GM18873 (cell line): ENCODE measurements around the gene INTS11.
"Not testable (repeated sequence)": the region's sequence is repeated elsewhere in the genome, so short reads cannot be mapped to it uniquely, and the experiment has no call there.

ENCODE experiments used
- ATAC-seq: cut with Tn5 transposase; IDR thresholded peaks from one replicate; pipeline ENCODE4 v1.9.1; 2021; ENCODE audit warnings: mild to moderate bottlenecking, moderate library complexity, moderate number of reproducible peaks; ENCODE audit not compliant: unreplicated experiment, low FRiP score

INTS11 gene

GRCh38 chr1:1331068-1331965 is 6.9 kb upstream of the INTS11 start, which contains the start of gene TAS1R3:
Gene TAS1R3 (plus strand): TSS chr1:1331280. CDS start chr1:1331346, 66 bp downstream.
- no peak for ATAC-seq

GRCh38 chr1:1330366-1331067 is 6.1 kb upstream of the INTS11 start:
- ATAC-seq = no peak

DNA sequence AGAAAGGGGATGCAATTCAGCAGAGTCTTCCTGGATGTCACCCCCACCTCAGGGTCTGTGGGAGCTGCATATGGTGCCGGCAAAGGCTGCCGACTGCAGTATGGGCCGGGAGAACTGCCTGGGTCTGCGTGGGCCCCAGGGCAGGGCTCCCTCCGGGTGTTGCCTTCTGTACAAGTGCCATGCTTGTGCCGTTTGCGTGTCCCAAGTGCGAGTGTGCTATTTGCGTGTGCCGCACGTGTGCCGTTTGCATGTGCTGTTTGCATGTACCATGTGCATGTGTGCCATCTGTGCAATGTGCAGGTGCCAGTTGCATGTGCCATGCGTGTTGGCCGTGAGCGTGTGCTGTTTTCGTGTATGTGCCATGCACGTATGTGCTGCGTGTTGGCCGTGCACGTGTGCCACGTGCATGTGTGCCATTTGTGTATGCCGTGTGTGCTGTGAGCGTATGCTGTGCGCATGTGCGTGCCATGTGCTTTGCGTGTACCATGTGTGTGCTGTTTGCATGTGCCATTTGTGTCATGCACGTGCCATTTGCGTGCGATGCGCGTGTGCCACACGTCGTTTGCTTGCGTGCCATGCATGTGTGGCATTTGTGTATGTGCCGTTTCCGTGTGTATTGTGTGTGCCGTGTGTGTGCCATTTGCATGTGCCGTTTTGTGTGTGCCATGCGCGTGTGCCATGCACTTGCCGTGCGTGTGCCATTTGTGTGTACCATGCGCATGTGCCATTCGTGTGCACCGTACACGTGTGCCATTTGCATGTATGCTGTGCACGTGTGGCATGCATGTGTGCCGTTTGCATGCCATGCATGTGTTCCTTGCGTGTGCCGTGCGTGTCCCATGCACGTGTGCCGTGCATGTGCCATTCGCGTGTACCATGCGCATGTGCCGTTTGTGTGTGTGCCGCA is 5.1 kb upstream of the INTS11 start:
- ATAC-seq = no peak

- no peak for ATAC-seq
These were observed 3.8 kb upstream of the INTS11 start for GRCh38 chr1:1328254-1328653.

DNA sequence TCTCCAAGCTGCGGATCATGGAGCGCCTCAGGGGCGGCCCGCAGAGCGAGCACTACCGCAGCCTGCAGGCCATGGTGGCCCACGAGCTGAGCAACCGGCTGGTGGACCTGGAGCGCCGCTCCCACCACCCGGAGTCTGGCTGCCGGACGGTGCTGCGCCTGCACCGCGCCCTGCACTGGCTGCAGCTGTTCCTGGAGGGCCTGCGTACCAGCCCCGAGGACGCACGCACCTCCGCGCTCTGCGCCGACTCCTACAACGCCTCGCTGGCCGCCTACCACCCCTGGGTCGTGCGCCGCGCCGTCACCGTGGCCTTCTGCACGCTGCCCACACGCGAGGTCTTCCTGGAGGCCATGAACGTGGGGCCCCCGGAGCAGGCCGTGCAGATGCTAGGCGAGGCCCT is 2.8 kb upstream of the INTS11 start:
- no peak for ATAC-seq

DNA sequence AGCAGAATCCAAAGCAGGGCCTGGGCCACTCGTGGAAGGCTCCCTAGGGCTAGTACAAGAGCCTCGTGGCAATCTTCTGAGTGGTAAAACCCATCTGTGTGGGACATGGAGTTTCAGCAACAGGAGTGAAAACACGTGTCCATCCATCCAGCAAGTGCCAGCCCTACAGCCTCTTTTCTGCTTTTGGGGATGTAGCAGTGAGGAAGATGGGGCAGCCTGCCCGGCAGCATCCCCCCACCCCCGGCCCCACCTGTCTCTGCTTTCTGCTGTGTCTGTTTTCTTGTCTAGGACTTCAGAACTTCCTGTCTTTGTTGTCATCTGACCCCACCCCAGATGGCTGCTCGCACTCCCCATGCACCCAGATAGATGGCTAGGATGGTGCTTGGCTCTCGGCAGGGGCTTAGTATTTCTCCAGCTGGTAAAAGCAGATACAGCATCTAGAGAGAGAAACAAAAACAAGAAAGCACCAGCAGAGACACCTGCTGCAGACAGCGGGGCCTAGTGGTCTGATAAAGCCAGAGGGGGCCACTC is 1.7 kb upstream of the INTS11 start:
- no peak for ATAC-seq

GRCh38 chr1:1325288-1326074 is 1.0 kb upstream of the INTS11 start:
- ATAC-seq = no peak

DNA sequence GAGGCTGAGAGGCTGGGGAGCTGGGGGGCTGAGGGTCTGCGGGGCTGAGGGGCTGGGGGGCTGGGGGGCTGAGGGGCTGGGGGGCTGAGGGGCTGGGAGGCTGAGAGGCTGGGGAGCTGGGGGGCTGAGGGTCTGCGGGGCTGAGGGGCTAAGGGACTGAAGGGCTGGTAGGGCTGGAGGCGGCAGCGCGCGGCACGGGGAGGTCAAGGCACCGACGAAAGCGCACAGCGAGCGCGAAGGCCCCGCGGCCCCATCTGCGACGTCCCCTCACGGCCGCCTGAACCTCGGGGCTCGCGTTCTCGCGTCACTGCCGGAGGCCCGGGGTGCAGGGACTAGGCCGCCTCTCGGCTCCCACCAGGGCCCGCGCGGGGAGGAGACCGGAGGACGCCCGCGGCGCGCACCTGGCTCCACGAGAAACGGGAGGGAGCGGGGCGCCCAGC is 356 bp downstream of the INTS11 start:
- peak; percentile 21 for ATAC-seq

DNA sequence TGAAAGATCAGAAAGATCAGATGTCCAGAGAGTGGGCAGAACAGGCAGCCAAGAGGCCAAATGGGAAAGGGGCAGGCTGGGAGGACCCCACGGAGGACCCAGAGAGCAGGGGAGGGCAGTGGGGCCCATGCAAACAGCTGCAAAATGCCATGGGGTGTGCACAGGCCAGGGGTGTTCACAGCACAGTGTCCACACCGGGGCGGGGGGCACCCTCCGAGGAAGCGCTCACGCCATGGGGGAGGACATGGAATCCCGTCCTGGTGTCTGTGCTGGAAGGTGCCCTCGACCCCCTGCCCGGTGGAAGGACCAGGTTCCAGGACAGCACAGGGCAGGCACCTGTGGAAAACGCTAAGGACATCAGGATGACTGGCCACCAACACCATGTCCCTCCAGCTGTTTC is 1.5 kb downstream of the INTS11 start:
- no peak for ATAC-seq

- ATAC-seq = no peak
These were observed 2.0 kb downstream of the INTS11 start for GRCh38 chr1:1322418-1322817.

GRCh38 chr1:1321477-1321876 is 3.0 kb downstream of the INTS11 start:
- no peak for ATAC-seq

DNA sequence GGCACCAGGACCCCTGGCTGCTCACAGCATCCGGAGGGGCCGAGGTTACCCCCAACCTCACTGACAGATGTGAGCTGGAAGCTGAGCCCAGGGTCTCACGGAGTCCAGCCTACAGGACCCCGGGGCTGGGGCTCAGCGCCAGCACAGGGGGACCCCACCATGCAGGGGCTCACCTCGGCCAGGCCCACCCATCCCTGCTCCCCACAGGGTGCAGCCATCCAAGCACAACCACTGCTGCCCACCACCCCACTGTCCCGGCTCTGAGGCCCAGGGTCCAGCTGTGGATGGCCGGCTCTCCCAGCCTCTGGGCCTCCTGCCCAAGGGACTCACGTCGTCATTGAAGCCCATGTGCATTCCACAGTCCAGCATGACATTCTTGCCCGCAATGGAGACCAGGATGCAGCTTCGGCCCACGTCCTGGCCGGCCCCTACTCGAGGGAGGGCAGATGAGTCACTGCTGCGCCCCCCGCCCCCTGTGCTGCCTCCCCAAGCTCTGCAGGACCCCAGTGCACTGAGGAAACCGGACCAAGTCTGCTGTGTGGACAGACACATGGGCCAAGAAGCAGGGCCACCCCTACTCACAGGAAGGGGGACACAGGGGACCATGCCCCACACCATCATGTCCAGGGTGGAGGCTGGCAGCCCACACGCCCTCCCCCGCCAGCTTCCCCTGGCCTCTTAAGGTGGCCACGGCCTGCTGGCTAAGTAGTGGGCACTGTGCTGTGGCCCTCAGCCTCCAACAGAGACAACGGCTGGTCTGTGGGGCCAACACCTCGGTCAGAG is 3.6 kb downstream of the INTS11 start:
- no peak for ATAC-seq

DNA sequence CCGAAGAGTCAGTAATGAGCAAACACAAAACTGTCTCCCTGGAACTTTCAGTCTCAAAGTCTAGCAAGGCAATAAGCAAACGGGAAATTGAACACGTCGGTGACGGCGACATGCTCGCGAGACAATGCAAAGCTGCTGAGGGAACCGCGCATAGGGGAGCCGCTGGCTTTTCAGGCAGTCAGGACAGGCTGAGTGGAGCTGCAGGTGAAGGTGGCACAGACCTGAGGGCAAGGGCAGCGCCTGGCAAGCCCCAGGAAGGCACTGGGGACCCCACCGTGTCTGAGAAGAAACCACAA is 4.9 kb downstream of the INTS11 start:
- no peak for ATAC-seq

DNA sequence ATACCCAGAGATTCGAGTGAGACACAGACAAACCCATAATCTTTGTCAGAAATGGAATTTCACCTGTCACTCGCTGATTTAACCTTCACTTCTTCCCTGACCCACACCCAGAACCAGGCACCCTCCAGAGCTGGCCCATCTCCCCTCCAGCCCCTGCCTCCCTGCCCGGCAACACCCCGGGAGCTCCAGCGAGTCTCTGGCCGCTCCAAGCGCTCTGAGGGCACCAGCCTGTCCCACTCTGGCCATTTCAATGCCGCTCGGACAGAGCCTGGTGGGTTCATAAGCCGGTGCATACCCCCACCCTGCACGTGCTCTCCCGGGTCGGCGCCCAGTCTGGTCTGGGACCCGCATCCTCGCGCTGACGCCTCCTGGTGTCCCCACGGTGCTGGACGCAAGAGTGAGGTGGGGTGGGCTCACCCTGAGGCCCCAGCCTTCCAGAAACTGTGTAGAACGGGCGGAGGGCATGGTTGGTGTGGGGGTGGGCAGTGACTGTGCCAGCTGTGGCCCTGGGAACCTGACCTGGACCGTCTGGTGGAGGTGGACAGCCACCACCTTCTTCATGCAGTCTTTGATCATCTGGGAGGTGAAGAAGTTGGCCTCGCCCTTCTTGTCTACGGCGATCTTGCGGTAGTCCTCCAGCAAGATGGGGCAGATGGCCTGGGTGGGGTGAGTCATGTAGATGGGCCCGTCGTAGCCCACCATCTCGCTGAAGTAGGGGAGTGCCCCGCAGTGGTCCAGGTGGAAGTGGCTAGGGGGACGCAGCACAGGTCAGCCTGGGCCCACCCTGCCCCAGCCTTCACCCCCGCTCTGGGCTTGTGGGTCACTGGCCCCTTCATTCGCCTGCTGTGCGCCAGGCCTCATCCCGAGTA is 5.4 kb downstream of the INTS11 start:
- no peak for ATAC-seq

GRCh38 chr1:1318131-1318652 is 6.3 kb downstream of the INTS11 start:
- no peak for ATAC-seq

DNA sequence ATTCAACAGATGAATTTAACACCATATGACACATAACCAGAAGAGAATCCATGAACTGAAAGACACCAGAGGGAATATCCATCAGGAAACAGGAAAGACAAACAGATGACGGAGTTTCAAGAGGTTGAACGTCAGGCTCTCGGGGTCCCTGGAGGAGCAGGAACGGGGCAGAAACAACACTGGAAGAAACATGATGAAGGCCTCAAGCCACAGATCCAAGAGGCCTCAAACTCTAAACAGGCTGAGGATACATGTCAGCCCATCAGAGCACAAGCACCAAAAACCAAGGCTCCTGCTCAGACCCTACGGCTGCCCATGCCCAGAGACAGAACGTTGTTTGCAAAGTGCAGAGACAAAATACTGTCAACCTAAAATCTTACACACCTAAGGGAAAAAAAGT is 7.0 kb downstream of the INTS11 start:
- no peak for ATAC-seq

DNA sequence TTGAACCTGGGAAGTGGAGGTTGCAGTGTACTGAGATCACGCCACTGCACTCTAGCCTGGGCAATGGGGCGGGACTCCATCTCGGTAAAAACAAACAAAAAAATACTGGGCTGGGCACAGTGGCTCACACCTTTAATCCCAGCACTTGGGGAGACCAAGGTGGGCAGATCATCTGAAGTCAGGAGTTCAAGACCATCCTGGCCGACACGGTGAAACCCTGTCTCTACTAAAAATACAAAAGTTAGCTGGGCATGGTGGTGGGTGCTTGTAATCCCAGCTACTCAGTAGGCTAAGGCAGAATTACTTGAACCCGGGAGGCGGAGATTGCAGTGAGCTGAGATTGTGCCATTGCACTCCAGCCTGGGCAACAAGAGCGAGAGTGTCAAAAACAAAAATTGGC is 8.3 kb downstream of the INTS11 start:
- not testable (repeated sequence) for ATAC-seq

DNA sequence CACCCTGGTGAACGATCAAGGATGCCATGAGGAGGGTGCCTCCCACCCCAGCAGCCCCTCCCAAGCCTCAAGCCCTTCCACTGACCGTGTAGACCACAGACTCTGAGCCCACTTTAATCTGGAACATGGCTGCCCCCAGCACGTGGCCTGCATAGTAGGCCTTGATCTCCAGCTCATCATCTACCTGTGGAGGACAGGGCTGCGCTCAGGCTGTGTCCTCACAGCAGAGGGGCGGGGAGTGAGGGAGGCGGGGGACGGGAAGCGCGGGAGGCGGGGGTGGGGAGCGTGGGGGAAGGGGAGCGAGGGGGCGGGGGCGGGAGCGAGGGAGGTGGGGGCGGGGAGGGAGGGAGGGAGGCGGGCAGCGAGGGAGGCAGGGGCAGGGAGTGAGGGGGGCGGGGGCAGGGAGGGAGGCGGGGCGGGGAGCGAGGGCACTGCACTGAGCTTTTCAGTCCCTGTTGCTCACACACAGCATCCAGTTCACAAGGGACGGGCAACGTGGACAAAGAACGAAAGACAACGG is 9.0 kb downstream of the INTS11 start:
- ATAC-seq = no peak
